CD14-positive monocyte (primary cell): Measurements from ENCODE around the gene RGS7. TPM values are rescaled to one million over a fixed set of nuclear protein-coding genes. Genes with fewer than 3 reads are reported as not detected.

ENCODE experiments used
- DNase-seq, 3 donors: peaks; one replicate each; pipeline ENCODE4 v3.0.0-alpha.2; 2011 to 2022
- H2AFZ ChIP-seq: 2 replicates; pipeline ENCODE4 v1.6.0; 2012; ENCODE audit warnings: mild to moderate bottlenecking, low read depth, low read length, inconsistent platforms; ENCODE audit not compliant: insufficient read depth, poor library complexity, severe bottlenecking
- H3K27ac ChIP-seq, 2 donors: 1 replicate in 1 of 2; 2 replicates in 1 of 2; pipeline ENCODE4 v1.5.1; 2012 to 2013; ENCODE audit warnings: low read length in 2 of 2, control low read depth in 1 of 2, inconsistent platforms in 1 of 2, low read depth in 1 of 2, mild to moderate bottlenecking in 1 of 2
- H3K27me3 ChIP-seq, 2 donors: one replicate each; pipeline versions ENCODE4 v1.6.0 to v1.6.1; 2011 to 2013; ENCODE audit warnings: low read length in 2 of 2; ENCODE audit not compliant: control insufficient read depth in 2 of 2, insufficient read depth in 2 of 2
- H3K36me3 ChIP-seq, 2 donors: replicated peaks in 1 of 2; 1 replicate in 1 of 2; 2 replicates in 1 of 2; pipeline versions ENCODE4 v1.5.1 to v1.6.1; 2012 to 2013; ENCODE audit warnings: low read length in 2 of 2, control low read depth in 1 of 2, inconsistent platforms in 1 of 2, mild to moderate bottlenecking in 1 of 2; ENCODE audit not compliant: insufficient read depth in 2 of 2, control insufficient read depth in 1 of 2
- H3K4me1 ChIP-seq, 2 donors: 1 replicate in 1 of 2; 2 replicates in 1 of 2; pipeline versions ENCODE4 v1.5.1 to v1.6.1; 2012 to 2013; ENCODE audit warnings: low read length in 2 of 2, control low read depth in 1 of 2, inconsistent platforms in 1 of 2, mild to moderate bottlenecking in 1 of 2, moderate library complexity in 1 of 2; ENCODE audit not compliant: insufficient read depth in 2 of 2, control insufficient read depth in 1 of 2
- H3K4me2 ChIP-seq: replicated peaks from 2 replicates; pipeline ENCODE3; 2012; ENCODE audit warnings: low read length, moderate library complexity, mild to moderate bottlenecking; ENCODE audit not compliant: poor library complexity, severe bottlenecking; ENCODE audit errors: extremely low read depth
- H3K4me3 ChIP-seq, 3 experiments: fragments of 200-600 bp in 1 of 3; sonication (generic) in 1 of 3; replicated peaks in 1 of 3; 1 replicate in 2 of 3; 2 replicates in 1 of 3; pipeline ENCODE4 v1.5.1; 2011 to 2013; ENCODE audit warnings: low read length in 3 of 3, mild to moderate bottlenecking in 3 of 3, control low read depth in 2 of 3, low read depth in 2 of 3, inconsistent platforms in 1 of 3, moderate library complexity in 1 of 3
- H3K79me2 ChIP-seq: 2 replicates; pipeline ENCODE4 v1.6.0; 2012; ENCODE audit warnings: mild to moderate bottlenecking, control low read depth, inconsistent platforms, low read length, moderate library complexity; ENCODE audit not compliant: insufficient read depth
- H3K9ac ChIP-seq: 2 replicates; pipeline ENCODE4 v1.6.0; 2017; ENCODE audit warnings: low read length, mild to moderate bottlenecking; ENCODE audit not compliant: insufficient read depth, poor library complexity, severe bottlenecking
- H3K9me3 ChIP-seq, 2 donors: replicated peaks in 1 of 2; 1 replicate in 1 of 2; 2 replicates in 1 of 2; pipeline versions ENCODE4 v1.5.1 to v1.6.1; 2012 to 2013; ENCODE audit warnings: low read length in 2 of 2, control low read depth in 1 of 2; ENCODE audit not compliant: control insufficient read depth in 1 of 2, insufficient read depth in 1 of 2
- H4K20me1 ChIP-seq: 2 replicates; pipeline ENCODE4 v1.6.0; 2012; ENCODE audit warnings: mild to moderate bottlenecking, low read length, control low read depth, moderate library complexity; ENCODE audit not compliant: insufficient read depth
- H3K27ac Mint-ChIP-seq, 7 donors: one replicate each; pipeline ENCODE4 v1.8.0; 2020; ENCODE audit warnings: mild to moderate bottlenecking in 7 of 7, mixed read lengths in 7 of 7, moderate library complexity in 6 of 7, inconsistent platforms in 2 of 7
- H3K27me3 Mint-ChIP-seq, 3 donors: one replicate each; pipeline ENCODE4 v1.8.0; 2021 to 2022; ENCODE audit warnings: low read depth in 3 of 3, mild to moderate bottlenecking in 3 of 3, mixed read lengths in 3 of 3, moderate library complexity in 3 of 3, inconsistent platforms in 1 of 3
- H3K36me3 Mint-ChIP-seq, 2 donors: one replicate each; pipeline ENCODE4 v1.8.0; 2020; ENCODE audit warnings: mixed read lengths in 2 of 2, inconsistent platforms in 1 of 2, mild to moderate bottlenecking in 1 of 2
- H3K4me1 Mint-ChIP-seq: one replicate; pipeline ENCODE4 v1.8.0; 2020; ENCODE audit warnings: mild to moderate bottlenecking, mixed read lengths
- H3K4me3 Mint-ChIP-seq, 2 donors: one replicate each; pipeline ENCODE4 v1.8.0; 2020; ENCODE audit warnings: mild to moderate bottlenecking in 2 of 2, mixed read lengths in 2 of 2, moderate library complexity in 1 of 2
- H3K9me3 Mint-ChIP-seq, 7 donors: one replicate each; pipeline ENCODE4 v1.8.0; 2020 to 2022; ENCODE audit warnings: mixed read lengths in 7 of 7, mild to moderate bottlenecking in 6 of 7, moderate library complexity in 6 of 7, inconsistent platforms in 2 of 7
- CTCF ChIP-seq: fragments of 200-600 bp; IDR thresholded peaks from one replicate; pipeline ENCODE4 v1.8.0; 2022; ENCODE audit warnings: antibody characterized with exemption, mild to moderate bottlenecking
- WGBS: methylation state at CpG from one replicate; pipeline ENCODE4 v1.1.5; 2013; ENCODE audit warnings: missing lambda C conversion rate; ENCODE audit not compliant: insufficient coverage; 5-methylcytosine and 5-hydroxymethylcytosine counted together
- intact Hi-C, 2 donors: fragments of 100-400 bp; cut with micrococcal nuclease; formaldehyde crosslinking; loops; one replicate each; pipeline versions ENCODE4 v1.15.0 to v1.15.1; 2023
- polyA plus RNA-seq, 3 donors: library from polyadenylated mRNA; depleted of rRNA in 1 of 3; unstranded in 2 of 3; stranded (reverse) in 1 of 3; fragments of 300-500 nt in 2 of 3; fragments of >200 nt in 1 of 3; fragmentation: Illumina TruSeq in 2 of 3; gene quantifications; 1 replicate in 2 of 3; 2 replicates in 1 of 3; pipeline ENCODE4 v1.2.3, GENCODE V29; 2012 to 2021

Gene RGS7
- polyA plus RNA-seq, 3 donors = not detected

DNA sequence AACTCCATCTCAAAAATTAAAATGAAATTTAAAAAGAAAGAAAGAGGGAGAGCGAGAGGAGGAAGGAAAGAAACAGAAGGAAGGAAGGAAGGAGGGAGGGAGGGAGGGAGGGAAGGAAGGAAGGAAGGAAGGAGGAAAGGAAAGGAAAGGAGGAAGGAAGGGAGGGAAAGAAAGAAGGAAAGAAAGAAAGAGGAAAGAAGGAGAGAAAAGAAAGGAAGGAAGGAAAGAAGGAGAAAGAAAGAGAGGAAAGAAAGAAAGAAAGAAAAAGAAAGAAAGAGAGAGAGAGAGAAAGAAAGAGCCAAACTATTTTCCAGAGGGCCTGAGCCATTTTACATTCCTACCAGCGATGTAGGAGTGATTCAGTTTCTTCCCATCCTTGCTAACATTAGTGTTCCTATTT lies 364.0 kb downstream of the RGS7 start:
- peaks cover 0 to 16% (median 5%) of the 10 kb centered on the region in 7 donors for H3K9me3 Mint-ChIP-seq
- no peak overlapping the region for H3K27ac Mint-ChIP-seq
- 92% methylated on average over 1 of the region's 2 CpGs for WGBS

GRCh38 chr1:240991230-240991629 lies 365.8 kb downstream of the RGS7 start:
- Histone ChIP-seq H3K4me3 (no peak overlapping the region), H3K79me2 (no peaks in the 10 kb centered on the region), H3K9me3 (peaks cover 0 to 3% of the 10 kb centered on the region in 2 donors), H3K9ac (no peak overlapping the region), H3K27ac (no peak overlapping the region), H3K27me3 (no peaks in the 10 kb centered on the region), H2AFZ (no peak overlapping the region), H3K36me3 (no peaks in the 10 kb centered on the region), H4K20me1 (no peaks in the 10 kb centered on the region), H3K4me1 (no peaks in the 10 kb centered on the region), H3K4me2 (no peak overlapping the region)
- H3K27ac Mint-ChIP-seq = no peak overlapping the region
- intact Hi-C loops = no loop called here
- H3K4me3 Mint-ChIP-seq = no peak overlapping the region
- H3K27me3 Mint-ChIP-seq = no peaks in the 10 kb centered on the region
- H3K4me1 Mint-ChIP-seq = no peaks in the 10 kb centered on the region
- no peak for DNase-seq
- peaks cover 0 to 12% (median 6%) of the 10 kb centered on the region in 7 donors for H3K9me3 Mint-ChIP-seq
- TF ChIP-seq CTCF = no peak
- H3K36me3 Mint-ChIP-seq = no peaks in the 10 kb centered on the region
- WGBS = 50% methylated on average over 1 of the region's 5 CpGs

More for the DNA sequence above, 364.0 kb downstream of the RGS7 start:
- H3K36me3 Mint-ChIP-seq = no peaks in the 10 kb centered on the region
- no peak overlapping the region for H3K4me3 Mint-ChIP-seq
- intact Hi-C loops = no loop called here
- H3K9ac ChIP-seq = no peak overlapping the region
- no peak overlapping the region for H2AFZ ChIP-seq
- H3K79me2 ChIP-seq = no peaks in the 10 kb centered on the region
- H3K4me3 ChIP-seq = no peak overlapping the region
- no peaks in the 10 kb centered on the region for H3K27me3 Mint-ChIP-seq
- H3K27ac ChIP-seq = no peak overlapping the region
- no peak overlapping the region for H3K4me2 ChIP-seq
- no peaks in the 10 kb centered on the region for H3K4me1 Mint-ChIP-seq
- no peaks in the 10 kb centered on the region for H3K4me1 ChIP-seq
- no peaks in the 10 kb centered on the region for H4K20me1 ChIP-seq
- no peak for TF ChIP-seq CTCF
- no peaks in the 10 kb centered on the region for H3K36me3 ChIP-seq
- no peaks in the 10 kb centered on the region for H3K9me3 ChIP-seq
- no peaks in the 10 kb centered on the region for H3K27me3 ChIP-seq
- no peak for DNase-seq
